HG03575 (cell line): ENCODE results near the gene TUBA8.
"Not testable (repeated sequence)": the region's sequence is repeated elsewhere in the genome, so short reads cannot be mapped to it uniquely, and the experiment has no call there.

Experiments used
- ATAC-seq: cut with Tn5 transposase; IDR thresholded peaks from one replicate; pipeline ENCODE4 v1.9.1; 2021; ENCODE audit not compliant: unreplicated experiment, insufficient number of reproducible peaks, low FRiP score; ENCODE audit errors: extremely low read depth

The TUBA8 gene

GRCh38 chr22:18101536-18101935 lies 9.1 kb upstream of the TUBA8 start:
- no peak for ATAC-seq

- ATAC-seq: no peak
Measured at GRCh38 chr22:18103527-18104269, 6.9 kb upstream of the TUBA8 start.

GRCh38 chr22:18104566-18104965 lies 6.0 kb upstream of the TUBA8 start:
- ATAC-seq: no peak

GRCh38 chr22:18105981-18106380 lies 4.6 kb upstream of the TUBA8 start:
- not testable (repeated sequence) for ATAC-seq

GRCh38 chr22:18106550-18107341 lies 3.9 kb upstream of the TUBA8 start:
- not testable (repeated sequence) for ATAC-seq

GRCh38 chr22:18108187-18108586 lies 2.4 kb upstream of the TUBA8 start:
- no peak for ATAC-seq

GRCh38 chr22:18109410-18110193 lies 1.0 kb upstream of the TUBA8 start:
- no peak for ATAC-seq

GRCh38 chr22:18110954-18111758 lies 547 bp downstream of the TUBA8 start:
- ATAC-seq: no peak

- ATAC-seq: no peak
Measured at GRCh38 chr22:18111759-18112330, 1.2 kb downstream of the TUBA8 start.

- ATAC-seq: no peak
Measured at GRCh38 chr22:18112440-18112839, 1.8 kb downstream of the TUBA8 start.

- ATAC-seq: no peak
Measured at GRCh38 chr22:18113680-18114394, 3.2 kb downstream of the TUBA8 start.

- ATAC-seq: no peak
Measured at GRCh38 chr22:18114495-18114894, 3.9 kb downstream of the TUBA8 start.

GRCh38 chr22:18114976-18115652 lies 4.5 kb downstream of the TUBA8 start:
- no peak for ATAC-seq

- no peak for ATAC-seq
Measured at GRCh38 chr22:18115906-18116371, 5.3 kb downstream of the TUBA8 start.

GRCh38 chr22:18116634-18117033 lies 6.0 kb downstream of the TUBA8 start:
- ATAC-seq: no peak

GRCh38 chr22:18118345-18118915 lies 7.8 kb downstream of the TUBA8 start:
- no peak for ATAC-seq
